GM19099 (cell line): ENCODE results near the gene CCDC106.

Experiments
- POLR2A ChIP-seq: IDR thresholded peaks from 3 replicates; pipeline ENCODE4 v1.6.1; 2011; ENCODE audit warnings: low read depth; ENCODE audit not compliant: insufficient read length; ENCODE audit errors: extremely low read depth

The CCDC106 gene

DNA sequence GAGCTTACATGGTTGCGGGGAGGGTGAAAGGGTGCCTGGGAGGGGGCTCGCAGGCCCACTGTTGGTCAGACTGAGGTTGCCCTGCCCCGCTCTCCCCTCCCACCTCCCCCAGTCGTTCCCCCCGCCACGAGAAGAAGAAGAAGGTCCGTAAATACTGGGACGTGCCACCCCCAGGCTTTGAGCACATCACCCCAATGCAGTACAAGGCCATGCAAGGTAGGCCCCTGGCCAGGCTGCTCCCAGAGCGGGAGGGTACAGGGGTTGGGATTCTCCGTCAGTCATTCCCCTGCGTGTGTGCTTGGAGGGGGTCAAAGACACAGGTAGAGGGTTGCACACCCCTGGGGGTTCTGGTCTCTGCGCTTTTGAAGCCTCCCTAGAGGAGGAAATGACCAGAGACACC lies 12.4 kb downstream of the CCDC106 start:
- no peak for TF ChIP-seq POLR2A

- no peak for TF ChIP-seq POLR2A
Observed at GRCh38 chr19:55660991-55661390, 13.0 kb downstream of the CCDC106 start.

- no peak for TF ChIP-seq POLR2A
Observed at GRCh38 chr19:55661826-55662225, 13.8 kb downstream of the CCDC106 start.

DNA sequence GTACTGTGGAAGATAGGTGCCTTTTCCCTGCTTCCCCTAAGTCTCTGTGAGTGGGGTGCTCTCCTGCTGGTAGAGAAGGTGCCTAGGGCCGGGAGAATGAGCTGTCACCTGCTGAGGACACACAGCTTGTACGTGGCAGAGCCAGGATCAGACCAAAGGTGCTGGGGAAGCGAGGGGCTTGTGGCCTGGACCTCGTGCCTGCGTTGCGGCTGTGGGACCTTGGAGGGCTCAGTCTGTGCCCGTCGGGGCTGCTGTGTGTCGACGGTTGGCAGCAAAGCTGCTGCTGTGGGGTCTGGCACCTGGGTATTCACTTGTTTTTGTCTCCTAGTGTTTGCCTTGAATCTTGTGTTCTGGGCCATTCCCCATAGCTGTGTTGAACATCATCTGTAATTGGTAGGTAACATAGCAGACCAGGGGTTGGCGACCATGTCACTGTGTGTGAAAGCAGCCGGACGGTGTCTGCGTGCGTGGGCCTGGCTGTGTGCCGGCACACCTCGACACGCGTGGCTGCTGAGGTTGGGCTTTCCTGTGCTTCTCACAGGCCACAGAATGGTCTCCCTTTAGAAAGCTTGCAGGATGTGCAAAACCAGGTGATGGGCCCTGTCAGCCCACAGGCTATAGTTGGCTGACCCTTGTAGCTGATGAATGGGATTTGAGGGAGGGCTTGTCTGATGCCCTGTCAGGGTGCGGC lies 16.0 kb downstream of the CCDC106 start:
- no peak for TF ChIP-seq POLR2A

DNA sequence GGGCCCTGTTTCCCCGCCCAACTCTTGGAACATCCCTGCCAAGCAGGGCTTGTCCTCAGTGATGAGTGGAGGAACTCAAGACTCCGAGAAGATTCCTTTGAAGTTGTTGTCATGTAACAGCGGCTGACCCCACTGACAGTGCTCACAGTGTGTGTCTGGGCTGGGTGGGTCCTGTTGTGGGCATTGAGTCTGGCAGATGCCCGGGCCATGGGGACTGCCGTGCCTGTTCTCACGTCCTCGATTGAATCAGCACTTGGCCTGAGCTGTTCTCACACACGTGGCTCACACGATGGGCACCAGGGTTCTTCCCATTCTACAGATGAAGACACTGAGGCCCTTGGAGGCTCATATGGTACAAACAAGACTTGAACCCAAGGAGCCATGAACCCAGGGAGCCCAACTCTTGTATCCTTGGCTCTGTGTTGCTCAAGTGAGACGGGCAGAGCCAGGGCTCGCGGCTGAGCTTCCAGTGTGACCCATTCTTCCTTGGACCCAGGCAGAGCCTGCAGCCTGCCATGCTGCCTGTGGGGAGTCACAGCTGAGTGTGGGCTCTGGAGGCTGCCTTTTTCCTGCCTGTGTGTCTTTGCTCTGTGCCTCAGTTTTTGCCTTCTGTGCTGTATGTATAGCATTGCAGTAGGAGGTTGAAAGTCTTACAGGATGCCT lies 18.5 kb downstream of the CCDC106 start:
- TF ChIP-seq POLR2A: no peak

- no peak for TF ChIP-seq POLR2A
Observed at GRCh38 chr19:55667006-55667381, 19.0 kb downstream of the CCDC106 start.

DNA sequence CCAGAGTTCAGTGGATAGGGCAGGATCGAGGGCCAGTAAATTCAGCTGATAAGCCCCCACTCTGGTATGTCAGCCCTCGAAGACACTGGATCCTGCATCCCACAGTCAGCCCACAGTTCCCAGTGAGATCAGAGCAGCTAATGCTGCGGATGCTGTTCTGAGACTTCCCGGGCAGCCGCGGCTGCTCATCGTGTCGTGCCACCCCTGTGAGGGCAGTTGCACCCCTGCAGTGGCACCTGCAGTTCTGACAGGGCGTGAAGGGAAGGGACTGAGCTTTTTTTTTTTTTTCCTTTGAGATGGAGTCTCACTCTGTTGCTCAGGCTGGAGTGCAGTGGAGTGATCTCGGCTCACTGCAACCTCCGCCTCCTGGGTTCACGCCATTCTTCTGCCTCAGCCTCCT lies 19.5 kb downstream of the CCDC106 start:
- no peak for TF ChIP-seq POLR2A

DNA sequence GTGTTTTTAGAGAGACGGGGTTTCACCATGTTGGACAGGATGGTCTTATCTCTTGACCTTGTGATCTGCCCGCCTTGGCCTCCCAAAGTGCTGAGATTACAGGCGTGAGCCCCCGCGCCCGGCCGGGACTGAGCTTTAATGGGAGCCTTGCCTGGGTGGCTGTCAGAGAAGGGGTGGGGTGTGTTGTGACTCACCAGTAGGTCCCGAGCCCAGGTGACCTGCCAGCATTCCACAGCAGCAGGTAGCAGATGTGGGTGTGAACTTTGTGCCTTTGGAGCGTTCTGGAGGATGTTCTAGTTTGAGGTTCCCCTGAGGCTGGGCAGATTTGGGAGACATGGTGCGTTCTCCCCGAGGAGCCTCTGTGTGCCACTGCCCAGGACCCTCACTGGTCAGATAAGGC lies 19.9 kb downstream of the CCDC106 start:
- TF ChIP-seq POLR2A: no peak

DNA sequence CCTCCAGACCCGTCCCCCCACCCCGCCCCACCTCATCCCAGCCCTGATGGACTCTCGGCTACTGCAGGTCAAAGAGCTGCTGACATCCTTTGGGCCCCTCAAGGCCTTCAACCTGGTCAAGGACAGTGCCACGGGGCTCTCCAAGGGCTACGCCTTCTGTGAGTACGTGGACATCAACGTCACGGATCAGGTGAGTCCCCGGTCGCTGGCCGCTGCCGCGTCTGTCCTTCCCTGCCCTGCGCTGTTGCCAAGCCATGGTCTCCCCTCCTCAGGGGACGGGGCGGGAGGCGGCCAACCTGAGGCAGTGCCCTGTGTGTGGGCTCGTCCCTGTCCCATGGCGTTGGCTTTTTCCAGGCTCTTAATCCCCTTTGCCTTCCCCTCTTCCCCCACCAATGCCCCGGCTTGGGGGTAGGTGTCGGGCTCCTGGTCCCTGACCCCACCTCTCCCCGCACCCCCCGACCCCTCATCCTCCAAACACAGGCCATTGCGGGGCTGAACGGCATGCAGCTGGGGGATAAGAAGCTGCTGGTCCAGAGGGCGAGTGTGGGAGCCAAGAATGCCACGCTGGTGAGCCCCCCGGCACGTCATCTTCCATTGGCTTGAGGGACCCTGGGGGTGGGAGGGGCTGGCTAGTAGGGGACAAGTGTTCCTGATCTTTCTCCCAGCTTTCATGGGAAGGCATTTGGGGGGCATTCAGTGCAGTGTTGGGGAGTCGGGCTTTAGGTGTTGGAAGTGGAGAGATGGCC lies 20.8 kb downstream of the CCDC106 start:
- TF ChIP-seq POLR2A: no peak

GRCh38 chr19:55669418-55670279 lies 21.6 kb downstream of the CCDC106 start:
- no peak for TF ChIP-seq POLR2A

DNA sequence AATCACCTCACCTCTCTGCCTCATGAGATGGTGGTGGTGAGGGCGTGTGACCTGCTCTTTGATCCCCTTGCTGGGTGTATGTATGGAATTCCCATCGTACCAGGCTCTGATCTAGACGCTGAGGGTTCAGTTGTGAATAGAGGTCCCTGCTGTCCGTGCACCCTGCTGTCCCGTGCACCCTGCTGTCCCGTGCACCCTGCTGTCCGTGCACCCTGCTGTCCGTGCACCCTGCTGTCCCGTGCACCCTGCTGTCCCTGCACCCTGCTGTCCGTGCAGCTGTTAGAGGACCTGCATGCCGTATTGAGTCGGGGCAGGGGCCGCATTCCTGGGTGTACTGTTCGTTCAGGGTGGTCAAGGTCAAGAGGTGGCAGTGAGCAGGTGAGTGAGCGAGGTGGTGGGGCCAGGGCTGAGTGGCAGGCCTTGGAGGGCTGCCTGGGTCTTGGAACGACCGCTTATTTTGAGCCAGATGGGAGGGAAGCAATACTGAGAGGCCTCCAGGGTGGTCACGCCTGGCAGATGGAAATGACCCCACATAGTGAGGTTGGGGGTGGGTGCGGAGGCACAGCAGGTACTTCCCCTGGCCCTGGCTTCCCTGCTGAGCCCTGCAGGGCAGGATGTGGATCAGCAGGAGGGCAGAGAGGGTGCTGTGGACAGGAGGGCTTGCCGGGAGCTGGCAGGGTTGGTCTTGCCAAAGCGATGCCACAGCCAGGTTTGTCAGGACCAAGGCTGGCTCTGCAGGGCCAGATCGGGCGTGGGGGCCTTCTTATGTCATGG lies 22.5 kb downstream of the CCDC106 start:
- no peak for TF ChIP-seq POLR2A

DNA sequence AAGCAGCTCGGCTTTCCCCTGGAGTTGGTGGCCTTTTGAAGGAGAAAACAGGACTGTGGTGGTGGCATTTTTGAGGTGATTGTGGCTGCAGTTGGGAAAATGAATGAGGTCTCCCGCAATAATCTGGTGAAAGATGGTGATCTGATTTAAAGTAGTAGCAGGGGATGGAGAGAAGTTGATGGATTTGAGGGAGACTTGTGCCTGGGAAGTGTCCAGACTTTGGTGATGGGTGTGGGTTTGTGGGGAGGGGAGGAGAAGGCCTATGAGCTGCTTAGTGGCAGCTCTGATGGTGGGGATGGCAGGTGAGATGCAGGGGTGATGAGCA lies 23.0 kb downstream of the CCDC106 start:
- TF ChIP-seq POLR2A: no peak

- no peak for TF ChIP-seq POLR2A
Observed at GRCh38 chr19:55672418-55672817, 24.4 kb downstream of the CCDC106 start.

DNA sequence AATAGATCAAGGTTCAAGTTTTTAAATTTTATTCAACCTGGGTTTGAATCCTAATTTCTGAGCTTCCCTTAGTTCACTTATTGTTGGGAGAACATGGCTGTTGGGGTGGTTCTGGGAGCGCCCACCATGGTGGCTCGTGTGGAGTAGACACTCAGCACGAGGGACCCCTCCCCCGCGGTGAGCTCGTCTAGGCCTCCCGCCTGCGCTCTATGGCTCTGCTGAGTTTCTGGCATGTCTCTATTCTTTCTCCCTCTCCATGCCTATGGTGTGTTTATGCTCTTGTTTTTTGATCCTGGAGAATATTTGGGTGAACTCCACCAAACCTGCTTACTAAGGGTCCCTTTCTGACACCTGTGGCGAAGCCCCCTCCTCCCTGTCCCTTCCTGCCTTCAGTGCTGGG lies 25.5 kb downstream of the CCDC106 start:
- TF ChIP-seq POLR2A: no peak
